ENCODE measurements around the gene DDT. TPM values are rescaled to one million over a fixed set of nuclear protein-coding genes. Genes with fewer than 3 reads are reported as not detected.
A peak's percentile ranks its signal among the peaks of the same experiment; 100 is the strongest.
"Not testable (repeated sequence)": the region's sequence is repeated elsewhere in the genome, so short reads cannot be mapped to it uniquely, and the experiment has no call there.

DDT gene
- polyA plus RNA-seq, 3 donors = 115 to 192 (median 138) TPM

DNA sequence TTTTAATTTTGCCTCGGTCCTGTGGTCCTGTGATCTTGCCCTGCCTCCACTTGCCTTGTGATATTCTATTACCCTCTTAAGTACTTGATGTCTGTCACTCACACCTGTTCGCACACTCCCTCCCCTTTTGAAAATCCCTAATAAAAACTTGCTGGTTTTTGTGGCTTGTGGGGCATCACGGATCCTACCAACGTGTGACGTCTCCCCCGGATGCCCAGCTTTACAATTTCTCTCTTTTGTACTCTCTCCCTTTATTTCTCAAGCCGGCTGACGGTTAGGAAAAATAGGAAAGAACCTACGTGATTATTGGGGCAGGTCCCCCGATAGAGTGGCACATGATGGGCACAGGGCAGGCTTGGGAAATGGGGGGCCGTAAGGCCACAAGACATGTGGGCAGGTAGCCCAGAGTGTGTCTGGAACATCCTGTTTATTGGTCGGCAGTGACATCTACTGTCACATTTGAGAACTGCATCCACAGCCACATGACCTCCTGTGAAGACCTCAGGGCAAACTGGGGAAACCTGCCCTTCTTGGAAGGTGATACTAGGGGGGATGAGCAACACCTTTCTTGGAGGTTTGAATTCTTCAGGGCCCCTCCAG, 17.8 kb downstream of the DDT start:
- H3K9me3 Mint-ChIP-seq; H3K4me2 ChIP-seq (replicated peaks; ENCODE audit: extremely low read depth, low read length, poor library complexity, severe bottlenecking); H3K79me2 ChIP-seq (ENCODE audit: insufficient read depth, low read length); H3K4me3 ChIP-seq (replicated peaks in 1 of 3; ENCODE audit: low read depth in 2 of 3, low read length in 3 of 3); H3K4me1 ChIP-seq (ENCODE audit: control insufficient read depth in 1 of 2, insufficient read depth in 2 of 2, low read length in 2 of 2); H3K4me3 Mint-ChIP-seq; H3K9ac ChIP-seq (ENCODE audit: insufficient read depth, low read length, poor library complexity, severe bottlenecking); H4K20me1 ChIP-seq (ENCODE audit: insufficient read depth, low read length); H3K27me3 ChIP-seq (ENCODE audit: control insufficient read depth in 2 of 2, insufficient read depth in 2 of 2, low read length in 2 of 2); H3K4me1 Mint-ChIP-seq; H3K27ac ChIP-seq (ENCODE audit: low read depth in 1 of 2, low read length in 2 of 2); H2AFZ ChIP-seq (ENCODE audit: insufficient read depth, low read depth, low read length, poor library complexity, severe bottlenecking); H3K36me3 ChIP-seq (replicated peaks in 1 of 2; ENCODE audit: control insufficient read depth in 1 of 2, insufficient read depth in 2 of 2, low read length in 2 of 2); H3K9me3 ChIP-seq (replicated peaks in 1 of 2; ENCODE audit: control insufficient read depth in 1 of 2, insufficient read depth in 1 of 2, low read length in 2 of 2); H3K36me3 Mint-ChIP-seq: not testable (repeated sequence)
- peak overlapping the region in 3 of 7 donors; percentile 36 to 55 (median 53) for H3K27ac Mint-ChIP-seq
- peak; percentile 48 to 72 (median 58) for DNase-seq
- peaks cover 3 to 14% (median 7%) of the 10 kb centered on the region in 3 donors for H3K27me3 Mint-ChIP-seq (ENCODE audit: low read depth in 3 of 3)
- intact Hi-C loops (cut with micrococcal nuclease) = loop anchor here in 1 of 2 donors (5.0 kb wide), 1 partner anchor 221 kb away; no protein-coding TSS in a partner anchor
- WGBS (ENCODE audit: insufficient coverage) = 19% methylated on average over 4 of the region's 12 CpGs
- TF ChIP-seq CTCF (IDR thresholded peaks at IDR 0.05) = peak; percentile 80

DNA sequence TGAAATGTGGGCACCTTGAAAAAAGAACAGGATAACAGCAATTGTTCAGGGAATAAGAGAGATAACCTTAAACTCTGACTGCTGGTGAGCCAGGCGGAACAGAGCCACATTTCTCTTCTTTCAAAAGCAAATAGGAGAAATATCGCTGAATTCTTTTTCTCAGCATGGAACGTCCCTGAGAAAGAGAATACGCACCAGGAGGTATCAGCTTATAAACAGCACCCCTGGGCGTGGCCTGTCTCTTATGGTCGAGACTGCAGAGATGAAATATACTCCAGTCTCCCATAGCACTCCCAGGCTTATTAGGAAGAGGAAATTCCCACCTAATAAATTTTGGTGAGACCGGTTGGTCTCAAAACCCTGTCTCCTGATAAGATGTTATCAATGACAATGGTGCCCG, 18.4 kb downstream of the DDT start:
- not testable (repeated sequence) for H4K20me1 ChIP-seq (ENCODE audit: insufficient read depth, low read length); H3K27ac Mint-ChIP-seq; DNase-seq; H3K9ac ChIP-seq (ENCODE audit: insufficient read depth, low read length, poor library complexity, severe bottlenecking); H2AFZ ChIP-seq (ENCODE audit: insufficient read depth, low read depth, low read length, poor library complexity, severe bottlenecking); H3K27ac ChIP-seq (ENCODE audit: low read depth in 1 of 2, low read length in 2 of 2); H3K4me3 Mint-ChIP-seq; H3K27me3 ChIP-seq (ENCODE audit: control insufficient read depth in 2 of 2, insufficient read depth in 2 of 2, low read length in 2 of 2); H3K4me1 Mint-ChIP-seq; H3K36me3 Mint-ChIP-seq; H3K4me3 ChIP-seq (replicated peaks in 1 of 3; ENCODE audit: low read depth in 2 of 3, low read length in 3 of 3); H3K36me3 ChIP-seq (replicated peaks in 1 of 2; ENCODE audit: control insufficient read depth in 1 of 2, insufficient read depth in 2 of 2, low read length in 2 of 2); H3K4me1 ChIP-seq (ENCODE audit: control insufficient read depth in 1 of 2, insufficient read depth in 2 of 2, low read length in 2 of 2); H3K9me3 ChIP-seq (replicated peaks in 1 of 2; ENCODE audit: control insufficient read depth in 1 of 2, insufficient read depth in 1 of 2, low read length in 2 of 2); H3K9me3 Mint-ChIP-seq; H3K4me2 ChIP-seq (replicated peaks; ENCODE audit: extremely low read depth, low read length, poor library complexity, severe bottlenecking); H3K79me2 ChIP-seq (ENCODE audit: insufficient read depth, low read length)
- peaks cover 3 to 14% (median 7%) of the 10 kb centered on the region in 3 donors for H3K27me3 Mint-ChIP-seq (ENCODE audit: low read depth in 3 of 3)
- intact Hi-C loops (cut with micrococcal nuclease) = loop anchor here in 1 of 2 donors (5.0 kb wide), 1 partner anchor 221 kb away; no protein-coding TSS in a partner anchor
- 100% methylated on average over 3 of the region's 8 CpGs for WGBS (ENCODE audit: insufficient coverage)

GRCh38 chr22:23954991-23955305, 19.3 kb downstream of the DDT start:
- 88% methylated on average over 3 of the region's 6 CpGs for WGBS (ENCODE audit: insufficient coverage)
- H3K4me1 ChIP-seq (ENCODE audit: control insufficient read depth in 1 of 2, insufficient read depth in 2 of 2, low read length in 2 of 2); H3K27me3 ChIP-seq (ENCODE audit: control insufficient read depth in 2 of 2, insufficient read depth in 2 of 2, low read length in 2 of 2); H3K9me3 ChIP-seq (replicated peaks in 1 of 2; ENCODE audit: control insufficient read depth in 1 of 2, insufficient read depth in 1 of 2, low read length in 2 of 2); H3K4me2 ChIP-seq (replicated peaks; ENCODE audit: extremely low read depth, low read length, poor library complexity, severe bottlenecking); H3K9ac ChIP-seq (ENCODE audit: insufficient read depth, low read length, poor library complexity, severe bottlenecking); H3K9me3 Mint-ChIP-seq; H3K4me3 Mint-ChIP-seq; H3K27ac ChIP-seq (ENCODE audit: low read depth in 1 of 2, low read length in 2 of 2); DNase-seq; H3K27ac Mint-ChIP-seq; H2AFZ ChIP-seq (ENCODE audit: insufficient read depth, low read depth, low read length, poor library complexity, severe bottlenecking); H3K36me3 Mint-ChIP-seq; H3K4me3 ChIP-seq (replicated peaks in 1 of 3; ENCODE audit: low read depth in 2 of 3, low read length in 3 of 3); H3K4me1 Mint-ChIP-seq; H3K36me3 ChIP-seq (replicated peaks in 1 of 2; ENCODE audit: control insufficient read depth in 1 of 2, insufficient read depth in 2 of 2, low read length in 2 of 2); H3K79me2 ChIP-seq (ENCODE audit: insufficient read depth, low read length); H3K27me3 Mint-ChIP-seq (ENCODE audit: low read depth in 3 of 3); H4K20me1 ChIP-seq (ENCODE audit: insufficient read depth, low read length): not testable (repeated sequence)
- intact Hi-C loops (cut with micrococcal nuclease) = loop anchor here in 1 of 2 donors (5.0 kb wide), 1 partner anchor 222 kb away; no protein-coding TSS in a partner anchor

- intact Hi-C loops (cut with micrococcal nuclease); H3K27ac Mint-ChIP-seq; H3K4me1 Mint-ChIP-seq: not testable (repeated sequence)
These were observed 19.8 kb downstream of the DDT start for GRCh38 chr22:23954193-23954990.

More at GRCh38 chr22:23954193-23954990, 19.8 kb downstream of the DDT start:
- H3K36me3 Mint-ChIP-seq; H3K79me2 ChIP-seq (ENCODE audit: insufficient read depth, low read length); H3K9me3 Mint-ChIP-seq; H2AFZ ChIP-seq (ENCODE audit: insufficient read depth, low read depth, low read length, poor library complexity, severe bottlenecking); H3K27me3 ChIP-seq (ENCODE audit: control insufficient read depth in 2 of 2, insufficient read depth in 2 of 2, low read length in 2 of 2); H3K4me1 ChIP-seq (ENCODE audit: control insufficient read depth in 1 of 2, insufficient read depth in 2 of 2, low read length in 2 of 2); DNase-seq; H3K4me3 Mint-ChIP-seq; H3K9ac ChIP-seq (ENCODE audit: insufficient read depth, low read length, poor library complexity, severe bottlenecking); H3K9me3 ChIP-seq (replicated peaks in 1 of 2; ENCODE audit: control insufficient read depth in 1 of 2, insufficient read depth in 1 of 2, low read length in 2 of 2); H3K36me3 ChIP-seq (replicated peaks in 1 of 2; ENCODE audit: control insufficient read depth in 1 of 2, insufficient read depth in 2 of 2, low read length in 2 of 2); H3K27ac ChIP-seq (ENCODE audit: low read depth in 1 of 2, low read length in 2 of 2); H3K4me3 ChIP-seq (replicated peaks in 1 of 3; ENCODE audit: low read depth in 2 of 3, low read length in 3 of 3); H3K4me2 ChIP-seq (replicated peaks; ENCODE audit: extremely low read depth, low read length, poor library complexity, severe bottlenecking); H4K20me1 ChIP-seq (ENCODE audit: insufficient read depth, low read length); H3K27me3 Mint-ChIP-seq (ENCODE audit: low read depth in 3 of 3): not testable (repeated sequence)
- WGBS (ENCODE audit: insufficient coverage) = 94% methylated on average over 6 of the region's 8 CpGs
